ENCODE data around the gene RSPH1.

DNA sequence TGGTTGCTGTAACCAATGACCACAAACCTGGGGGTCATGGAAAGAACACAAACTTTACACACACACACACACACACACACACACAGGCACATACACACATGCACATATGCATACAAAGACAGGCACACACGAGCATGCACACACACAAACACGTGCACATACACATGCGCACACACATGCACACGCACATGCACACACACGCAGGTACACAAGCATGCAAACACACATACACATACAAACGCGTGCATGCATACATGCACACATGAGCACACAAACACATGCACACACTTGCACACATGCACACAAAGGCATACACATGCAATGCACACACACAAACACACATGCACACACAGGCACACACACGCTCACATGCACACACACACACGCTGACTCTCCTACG is 48.3 kb downstream of the RSPH1 start:
- TF ChIP-seq POLR2AphosphoS5 (IDR thresholded peaks at IDR 0.05; ENCODE audit: borderline replicate concordance, low read depth, low read length) (no peak), EZH2 (IDR thresholded peaks at IDR 0.05) (no peak)
